HG03039 (cell line): ENCODE data around the gene FAM72A.
"Not testable (repeated sequence)": the region's sequence is repeated elsewhere in the genome, so short reads cannot be mapped to it uniquely, and the experiment has no call there.

Experiments used
- ATAC-seq: cut with Tn5 transposase; IDR thresholded peaks from one replicate; pipeline ENCODE4 v1.9.1; 2021; ENCODE audit warnings: mild to moderate bottlenecking, moderate library complexity; ENCODE audit not compliant: unreplicated experiment

Gene FAM72A

GRCh38 chr1:206215600-206216392, 13.2 kb upstream of the FAM72A start:
- ATAC-seq: not testable (repeated sequence)

DNA sequence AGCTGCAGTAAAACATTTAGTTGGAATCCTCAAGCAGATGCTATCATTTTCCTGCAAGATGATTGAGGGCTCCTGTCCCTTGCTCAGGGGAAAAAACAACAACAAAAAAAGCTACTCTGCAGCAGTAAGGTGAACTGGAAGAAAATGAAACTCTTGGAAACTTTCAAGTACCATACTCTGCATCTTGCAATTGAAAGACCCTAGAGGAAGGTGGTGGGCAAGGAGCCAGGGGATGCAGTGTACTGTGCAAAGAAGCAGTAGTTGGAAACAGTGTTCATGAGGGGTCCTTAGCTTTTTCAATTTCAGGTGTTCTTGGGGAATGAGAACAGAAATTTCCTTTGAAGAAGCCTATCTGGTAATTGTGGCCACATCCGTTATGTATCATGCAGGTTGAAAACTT, 8.2 kb upstream of the FAM72A start:
- not testable (repeated sequence) for ATAC-seq

- ATAC-seq: not testable (repeated sequence)
These were observed 2.9 kb upstream of the FAM72A start for GRCh38 chr1:206205569-206205968.

- ATAC-seq: not testable (repeated sequence)
These were observed 2.2 kb upstream of the FAM72A start for GRCh38 chr1:206204871-206205270.

GRCh38 chr1:206204159-206204511, 1.5 kb upstream of the FAM72A start:
- ATAC-seq: not testable (repeated sequence)

DNA sequence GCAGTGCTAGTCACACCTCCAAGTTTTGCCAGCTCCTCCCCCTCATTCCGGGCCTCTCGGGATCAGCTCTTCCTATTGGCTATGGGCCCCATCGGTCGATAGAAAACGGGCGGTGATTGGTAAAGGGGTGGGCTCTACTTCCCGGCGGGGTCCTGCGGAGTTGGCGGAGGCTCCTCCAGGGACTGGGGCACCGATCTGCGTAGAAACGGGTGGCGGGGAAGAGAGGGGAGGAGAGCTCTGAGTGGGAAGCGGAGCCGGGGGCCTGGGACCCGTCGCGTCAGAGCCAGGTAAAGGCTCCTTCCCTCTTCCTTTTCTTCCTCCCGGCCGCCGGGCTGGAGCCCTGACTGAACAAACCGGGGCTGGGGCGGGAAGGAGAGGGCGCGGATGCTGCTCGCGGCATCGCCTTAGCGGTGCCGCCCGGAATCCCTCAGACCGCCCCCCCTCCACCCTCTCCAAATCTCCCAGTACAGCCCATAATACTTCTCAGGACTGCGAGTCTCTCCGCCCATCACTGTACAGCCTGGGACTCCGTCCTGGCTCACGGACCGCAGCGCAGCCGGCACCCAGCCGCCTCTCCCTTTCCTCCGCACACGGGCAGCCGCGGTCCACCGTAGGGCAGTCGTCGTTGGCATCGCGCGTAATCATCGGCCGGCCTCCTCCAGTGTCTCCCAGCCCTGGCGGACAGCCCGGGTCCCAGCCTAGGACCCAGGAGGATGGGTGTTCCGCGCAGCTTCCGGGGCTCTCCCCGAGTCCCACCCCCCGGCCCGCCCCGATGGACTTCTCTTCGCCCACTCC, 922 bp upstream of the FAM72A start, which contains the start of gene SRGAP2:
TSS of gene SRGAP2 (plus strand) at position 178 of the 795 bp plus-strand sequence. CDS start 2,430 bp downstream, outside the sequence.
- ATAC-seq: peak; percentile 5

GRCh38 chr1:206196748-206197424, 5.8 kb downstream of the FAM72A start:
- ATAC-seq: not testable (repeated sequence)

- ATAC-seq: not testable (repeated sequence)
These were observed 7.5 kb downstream of the FAM72A start for GRCh38 chr1:206195182-206195581.

DNA sequence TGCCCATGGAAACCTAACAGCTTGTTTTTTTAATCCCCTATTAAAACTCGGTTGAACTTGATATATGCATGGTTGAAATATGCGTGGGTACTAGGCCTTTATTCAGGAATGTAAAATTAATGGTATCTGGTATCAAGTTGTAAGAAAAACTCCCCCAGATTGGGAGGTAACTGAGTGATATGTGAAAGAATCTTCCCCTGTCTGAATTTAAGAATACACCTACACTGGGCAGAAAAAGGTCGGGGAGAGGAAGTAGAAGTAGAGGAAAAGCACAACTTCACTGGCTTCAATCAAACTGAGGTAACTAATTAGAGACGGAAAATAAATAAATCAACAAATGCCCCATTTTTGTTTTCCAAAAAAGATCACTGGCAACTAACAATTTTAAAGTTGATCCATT, 15.8 kb downstream of the FAM72A start:
- ATAC-seq: not testable (repeated sequence)

DNA sequence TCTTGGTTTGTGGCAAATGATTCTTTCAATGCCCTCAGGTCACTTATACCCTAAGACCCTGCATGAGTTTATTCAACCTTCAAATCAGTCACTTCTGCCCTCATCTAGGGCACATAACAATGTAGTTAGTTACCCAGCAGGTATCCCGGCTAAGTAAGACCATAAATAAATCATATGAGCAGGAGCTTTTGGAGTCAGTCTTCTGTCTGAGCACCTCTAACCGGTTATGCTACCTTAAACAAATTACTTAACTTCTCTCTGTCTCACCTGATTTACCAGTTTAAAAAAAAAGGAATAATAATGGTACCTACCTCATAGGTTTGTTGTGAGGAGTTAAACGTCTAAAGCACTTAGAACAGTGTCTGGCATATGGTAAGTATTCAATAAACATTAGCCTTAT, 16.9 kb downstream of the FAM72A start:
- ATAC-seq: not testable (repeated sequence)

DNA sequence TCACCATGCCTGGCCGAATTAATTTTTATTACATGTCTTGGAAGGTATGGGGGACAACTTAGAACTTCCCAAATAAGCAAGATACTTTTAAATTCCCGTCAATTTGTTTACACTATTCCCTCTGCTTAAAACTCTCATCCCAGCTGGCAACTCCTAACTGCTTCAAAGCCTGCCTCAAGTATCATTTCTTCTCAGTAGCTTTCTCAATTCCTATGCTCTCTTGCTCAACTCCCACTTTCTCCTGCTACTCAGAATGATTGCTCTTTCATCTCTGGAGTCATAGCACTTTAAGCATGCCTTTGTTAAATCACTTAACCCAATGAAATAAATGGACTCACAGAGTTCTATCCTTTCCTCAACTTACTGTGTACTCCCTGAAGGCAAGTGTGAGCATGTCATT, 18.9 kb downstream of the FAM72A start:
- ATAC-seq: not testable (repeated sequence)

GRCh38 chr1:206182368-206183317, 20.0 kb downstream of the FAM72A start:
- ATAC-seq: not testable (repeated sequence)

DNA sequence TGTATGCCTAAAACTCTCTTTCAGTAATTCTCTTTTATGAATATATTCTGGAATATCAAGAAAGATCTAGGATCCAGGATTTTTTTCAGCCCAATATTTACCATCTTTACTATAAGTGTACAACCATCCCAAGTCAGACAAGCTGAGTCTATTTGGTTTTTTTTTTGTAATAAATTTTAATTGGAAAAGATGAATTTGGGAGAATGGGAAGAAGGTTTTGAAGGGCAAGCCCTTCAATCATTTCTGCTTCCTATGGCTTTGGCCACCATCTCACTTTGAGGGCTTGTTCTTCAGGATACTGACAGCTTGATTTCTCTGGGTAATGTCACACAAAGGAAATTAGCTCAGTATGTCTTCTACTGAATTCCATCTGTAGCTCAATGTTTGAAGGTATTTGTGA, 23.0 kb downstream of the FAM72A start:
- not testable (repeated sequence) for ATAC-seq

DNA sequence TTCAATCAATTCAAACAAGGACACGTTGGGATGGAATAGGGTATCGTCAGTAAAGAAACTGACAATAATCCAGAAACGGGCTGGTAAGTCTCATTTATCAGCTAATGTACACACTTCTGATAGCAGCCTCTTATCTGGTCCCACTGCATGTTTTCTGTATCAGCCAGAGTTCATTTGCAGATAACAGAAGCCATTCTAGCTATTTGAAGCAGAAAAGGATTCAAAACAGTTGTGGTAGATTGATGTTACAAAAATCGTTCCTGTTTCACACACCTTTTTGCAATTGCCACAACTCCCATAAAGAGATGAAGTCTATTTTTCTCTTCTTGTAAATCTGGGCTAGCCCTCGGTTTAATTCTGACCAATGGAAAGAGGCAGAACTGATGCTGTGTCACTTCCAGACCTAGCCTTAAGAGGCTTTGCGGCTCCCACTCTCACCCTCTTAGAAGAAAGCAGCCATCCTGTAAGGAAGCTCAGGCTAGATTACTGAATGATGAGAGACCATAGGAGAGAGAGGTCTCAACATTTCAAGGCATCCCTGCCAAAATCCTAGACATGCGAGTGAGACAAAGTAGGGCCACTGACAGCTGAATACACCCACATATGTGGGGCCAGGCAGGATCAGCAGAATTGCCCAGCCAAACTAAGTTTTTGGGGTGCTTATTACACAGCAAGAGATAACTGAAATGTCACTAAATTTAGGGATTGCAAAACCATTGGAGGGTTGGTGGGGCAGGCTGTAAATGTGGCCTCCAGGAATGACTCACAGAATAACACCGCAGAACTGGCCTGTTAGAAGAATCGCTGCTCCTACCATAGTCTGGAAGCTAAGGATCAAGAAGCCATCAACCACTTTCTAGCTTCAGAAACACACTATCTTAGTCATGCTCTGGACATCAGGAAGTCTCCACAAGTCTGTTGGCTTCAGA, 24.3 kb downstream of the FAM72A start:
- not testable (repeated sequence) for ATAC-seq

DNA sequence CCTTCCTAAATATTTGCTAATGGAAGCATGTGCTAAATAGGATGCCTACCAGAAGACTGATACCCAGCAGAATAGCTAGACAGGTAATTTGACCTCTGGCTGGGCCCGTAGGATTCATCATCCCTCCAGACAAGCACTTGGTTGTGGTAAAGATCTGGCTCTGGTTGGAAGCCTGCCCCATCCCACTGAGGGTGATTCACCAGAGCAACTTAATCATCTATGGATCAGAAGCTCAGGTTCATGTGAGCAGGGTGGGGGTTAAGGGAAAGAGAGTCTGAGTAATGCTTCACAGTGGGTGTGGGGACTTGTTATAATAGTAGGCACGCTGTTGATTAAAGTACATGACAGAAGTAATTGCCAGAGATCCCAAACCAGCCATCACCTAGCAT, 26.5 kb downstream of the FAM72A start:
- not testable (repeated sequence) for ATAC-seq

- ATAC-seq: not testable (repeated sequence)
These were observed 27.1 kb downstream of the FAM72A start for GRCh38 chr1:206175459-206176113.

DNA sequence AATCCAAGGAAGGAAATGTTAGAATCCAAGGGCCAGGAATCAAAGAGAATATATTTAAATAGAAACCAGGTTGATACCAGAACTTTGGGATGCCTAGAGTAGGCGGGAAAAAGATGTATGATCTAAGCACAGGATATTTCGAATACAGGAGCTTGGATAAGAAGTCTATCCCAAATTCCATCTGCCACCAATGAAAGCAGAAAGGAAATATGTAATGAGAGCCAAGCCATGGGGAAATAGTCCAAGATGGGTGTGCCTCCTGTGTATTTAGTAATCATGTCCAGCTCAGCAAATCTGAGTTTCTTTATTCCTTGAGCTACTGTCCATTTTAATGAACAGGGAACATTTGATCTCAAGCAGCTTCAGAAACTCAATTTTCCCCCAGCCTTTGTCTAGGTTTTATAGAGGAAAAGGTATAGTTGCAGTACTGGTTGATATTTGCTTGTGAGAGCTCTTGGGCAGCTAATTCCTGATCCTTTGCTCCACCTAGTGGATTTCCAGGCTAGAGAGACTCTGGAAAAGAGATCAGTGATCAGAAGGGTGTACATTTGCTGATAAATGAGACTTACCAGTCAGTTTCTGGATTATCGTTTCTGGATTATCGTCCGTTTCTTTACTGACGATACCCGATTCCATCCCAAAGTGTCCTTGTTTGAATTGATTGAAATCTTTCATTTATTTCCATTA, 28.3 kb downstream of the FAM72A start:
- not testable (repeated sequence) for ATAC-seq
